GM21360 (cell line): ENCODE results near the gene FOXP1.

Experiments used
- ATAC-seq: cut with Tn5 transposase; IDR thresholded peaks from one replicate; pipeline ENCODE4 v1.9.1; 2021; ENCODE audit warnings: mild to moderate bottlenecking, moderate library complexity; ENCODE audit not compliant: unreplicated experiment

The FOXP1 gene

DNA sequence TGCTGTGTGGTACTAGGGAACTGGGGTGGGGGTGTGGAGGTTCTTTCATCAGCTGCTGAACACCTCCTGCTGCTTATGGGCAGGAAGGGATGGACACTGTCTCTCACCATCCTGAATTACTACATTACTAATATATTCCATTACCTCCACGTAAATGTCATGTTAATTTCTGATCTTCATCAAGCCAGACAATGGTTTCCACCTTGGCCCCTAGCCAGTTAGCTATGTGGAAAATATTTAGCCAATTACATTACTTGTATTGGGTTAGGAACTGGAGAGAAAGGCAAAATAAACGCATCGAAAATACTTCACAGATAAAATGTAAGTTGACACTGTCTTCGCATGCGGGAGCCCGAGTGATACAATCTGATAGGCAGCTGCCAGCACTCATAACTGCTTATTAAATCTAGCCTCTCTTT, 95.1 kb downstream of the FOXP1 start:
- no peak for ATAC-seq

DNA sequence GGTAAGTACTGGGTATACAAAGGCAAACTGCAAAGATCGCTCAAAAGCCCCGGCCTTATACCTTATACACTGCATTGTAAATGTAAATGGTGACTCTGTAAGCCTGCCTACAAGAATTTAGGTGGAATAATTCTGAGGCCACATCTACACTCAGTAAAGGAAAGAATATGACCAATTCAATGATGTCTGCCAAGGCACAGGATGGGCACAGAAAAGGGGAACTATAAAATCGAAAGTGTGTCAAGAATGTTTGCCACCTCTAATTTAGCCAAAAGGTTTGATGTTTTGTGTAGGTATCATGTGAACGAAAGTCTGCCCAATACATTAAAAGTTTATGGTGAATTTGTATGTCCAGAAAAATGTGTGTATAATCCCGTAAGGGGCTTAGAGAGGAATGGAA, 96.1 kb downstream of the FOXP1 start:
- ATAC-seq: no peak

DNA sequence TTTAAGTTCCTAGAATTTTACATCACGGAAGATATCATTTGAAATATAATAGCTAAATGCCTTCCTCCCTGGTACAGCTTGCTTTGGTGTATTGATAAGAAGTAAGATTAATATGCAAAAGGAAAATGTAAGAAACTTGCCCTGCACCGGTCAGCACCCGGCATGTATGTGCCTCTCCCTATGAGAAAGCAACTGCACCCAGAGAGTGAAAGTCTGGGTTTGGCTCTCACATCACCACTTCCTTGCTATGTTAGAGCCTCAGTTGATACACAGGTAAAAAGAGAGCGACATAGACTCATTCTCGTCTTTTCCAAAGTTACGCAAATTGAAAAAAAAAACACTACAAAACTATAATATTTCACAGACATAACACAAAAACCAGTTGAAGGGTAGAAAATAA, 96.7 kb downstream of the FOXP1 start:
- no peak for ATAC-seq

DNA sequence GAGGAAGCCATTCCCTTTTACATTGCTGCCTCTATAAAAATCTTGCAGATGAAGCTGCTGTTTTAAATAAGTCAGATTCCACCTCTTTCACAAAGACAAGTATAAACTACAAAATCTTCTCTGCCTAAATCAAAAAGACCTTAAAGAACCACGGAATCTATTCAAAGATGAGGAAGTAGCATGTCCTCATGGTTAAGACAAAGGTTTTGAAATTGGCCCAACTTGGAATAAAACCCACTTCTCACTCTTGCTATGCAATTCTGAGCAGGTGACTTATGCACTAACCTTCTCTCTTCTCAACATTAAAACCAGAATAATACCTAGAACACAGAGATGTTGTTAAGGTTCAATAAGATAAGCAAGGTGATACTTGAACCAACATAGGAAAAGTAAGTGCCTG, 97.6 kb downstream of the FOXP1 start:
- no peak for ATAC-seq

DNA sequence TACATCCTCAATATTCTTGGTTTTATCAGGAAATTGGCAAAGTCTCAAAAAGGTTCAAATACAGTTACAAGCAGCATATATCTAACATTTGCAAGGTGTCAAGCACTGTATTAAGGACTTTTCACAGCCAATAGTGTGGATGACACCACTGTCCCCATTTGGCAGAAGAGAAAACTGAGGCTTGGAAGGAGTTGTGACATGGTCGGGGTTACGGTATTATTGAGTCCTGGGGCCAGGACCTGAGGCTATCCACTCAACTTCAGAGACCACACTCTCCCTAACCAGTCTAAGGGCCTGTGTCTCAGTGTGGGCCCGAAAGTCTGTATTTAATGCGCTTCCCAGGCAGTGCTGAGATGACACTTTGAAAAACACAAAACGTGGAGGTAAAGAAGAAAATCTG, 99.1 kb downstream of the FOXP1 start:
- no peak for ATAC-seq

DNA sequence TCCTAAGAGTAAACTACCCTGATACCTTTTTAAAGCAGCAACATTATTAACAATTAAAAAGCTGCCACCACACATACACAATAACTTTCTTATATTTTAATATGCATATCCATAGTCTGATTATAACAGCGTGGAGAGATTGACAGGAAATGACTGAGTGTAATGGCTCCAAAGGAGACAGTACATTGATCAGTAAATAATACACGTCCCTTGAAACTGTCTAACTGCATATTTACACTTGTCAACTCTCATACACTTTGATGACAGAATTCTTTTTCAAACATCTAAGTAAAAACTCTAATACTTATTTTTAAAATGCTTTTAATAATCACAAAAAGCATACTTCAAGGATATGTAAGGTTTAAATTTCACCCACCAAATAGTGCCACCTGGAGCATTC, 99.5 kb downstream of the FOXP1 start:
- ATAC-seq: no peak

DNA sequence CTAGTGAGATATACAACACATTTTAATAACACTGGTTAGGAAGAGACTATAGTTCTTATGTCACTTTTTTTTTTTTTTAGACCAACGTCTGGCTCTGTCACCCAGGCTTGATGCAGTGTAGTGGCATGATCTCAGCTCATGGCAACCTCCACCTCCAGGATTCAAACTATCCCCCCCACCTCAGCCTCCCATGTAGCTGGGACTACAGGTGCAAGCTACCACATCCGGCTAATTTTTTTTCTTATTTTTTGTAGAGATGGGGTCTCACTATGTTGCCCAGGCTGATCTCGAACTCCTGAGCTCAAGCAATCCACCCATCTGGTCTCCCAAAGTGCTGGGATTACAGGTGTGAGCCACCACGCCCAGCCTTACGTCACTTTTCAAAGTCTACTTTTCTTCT, 100.8 kb downstream of the FOXP1 start:
- no peak for ATAC-seq

DNA sequence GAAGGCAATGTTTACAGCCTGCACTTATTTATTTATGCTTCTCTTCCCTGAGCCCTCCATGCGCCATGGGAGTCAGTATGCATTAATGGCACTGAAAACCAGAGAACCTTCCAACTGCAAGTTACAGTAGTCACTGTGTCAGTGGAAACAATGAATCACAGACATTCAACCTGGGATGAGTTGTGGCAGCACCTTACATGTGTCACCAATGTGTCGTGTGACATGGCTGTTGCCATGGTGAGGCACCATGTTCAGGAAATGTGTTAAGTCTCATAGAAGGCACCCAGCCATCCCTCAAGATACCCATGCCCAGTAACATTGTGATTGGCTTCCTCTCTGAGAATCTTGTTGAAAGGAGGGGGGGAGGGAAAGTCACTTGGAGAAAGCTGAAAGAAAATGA, 105.0 kb downstream of the FOXP1 start:
- no peak for ATAC-seq

DNA sequence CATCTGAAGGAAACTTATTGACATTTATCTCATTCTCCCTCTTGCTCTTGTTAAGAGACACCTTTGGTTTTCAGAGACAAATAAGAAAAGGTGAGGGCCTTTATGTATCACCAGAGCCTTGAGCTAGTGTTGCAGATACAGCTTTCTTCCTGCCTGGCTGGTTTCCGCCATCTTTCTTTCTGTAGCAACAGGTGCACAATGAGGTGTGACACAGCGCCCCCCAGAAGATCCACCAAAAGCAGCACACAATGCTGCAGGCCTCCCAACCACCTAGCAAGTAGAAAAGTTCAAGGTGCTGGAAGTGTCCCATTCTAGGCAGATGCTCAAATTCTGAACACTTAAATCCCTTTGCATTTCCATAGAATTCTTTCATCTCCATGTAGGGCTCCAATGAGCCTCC, 106.6 kb downstream of the FOXP1 start:
- ATAC-seq: no peak

DNA sequence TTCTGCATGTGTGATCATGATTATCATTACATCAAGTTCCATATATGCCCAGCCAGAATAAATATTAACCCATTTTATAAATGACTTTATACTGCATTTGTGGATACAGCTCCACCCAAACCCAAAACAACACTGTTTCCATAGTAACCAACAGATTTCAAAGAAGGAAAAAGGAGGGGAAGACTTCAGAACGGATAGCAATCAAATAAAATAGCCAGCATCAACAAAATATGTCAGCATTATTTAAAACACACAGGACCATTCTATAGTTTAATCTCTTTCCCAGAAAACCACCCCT, 114.4 kb downstream of the FOXP1 start:
- ATAC-seq: no peak

DNA sequence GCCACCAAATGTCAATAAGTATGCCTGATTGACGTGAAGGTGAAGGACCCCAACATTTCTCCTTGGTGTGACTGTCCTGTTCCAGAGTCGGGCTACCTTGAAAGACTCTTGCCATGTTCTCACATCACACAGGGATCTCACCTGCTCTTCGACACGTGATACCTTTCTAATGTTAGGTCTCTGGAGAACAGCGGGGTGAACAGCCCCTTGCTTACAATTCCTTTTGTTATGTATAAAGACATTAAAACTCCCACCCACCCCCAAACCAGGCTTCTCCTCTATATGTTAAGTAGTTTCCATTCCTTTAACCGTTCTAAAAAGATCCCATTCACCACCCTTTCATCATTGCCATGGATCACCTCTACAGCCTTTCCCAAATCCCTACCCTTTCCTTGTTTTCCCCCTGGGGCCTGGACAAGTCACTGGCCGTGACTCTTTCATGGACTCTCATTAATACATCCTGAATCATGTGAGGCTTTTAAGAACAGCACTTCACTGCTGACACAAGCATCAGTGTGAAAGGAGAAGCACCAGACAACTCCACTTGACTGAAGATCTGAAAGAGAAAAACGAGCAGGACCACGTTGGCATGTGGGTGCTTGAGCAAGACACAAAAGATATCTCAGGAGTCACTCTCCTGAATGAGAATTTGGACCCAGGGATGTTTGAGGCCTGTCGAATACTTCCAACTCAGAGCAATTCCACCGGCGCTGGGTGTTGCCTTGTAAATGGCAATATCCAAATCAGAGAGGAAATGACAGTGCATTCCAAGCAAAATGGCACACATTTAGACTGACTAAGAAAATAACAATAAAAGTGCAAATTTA, 115.0 kb downstream of the FOXP1 start:
- no peak for ATAC-seq

DNA sequence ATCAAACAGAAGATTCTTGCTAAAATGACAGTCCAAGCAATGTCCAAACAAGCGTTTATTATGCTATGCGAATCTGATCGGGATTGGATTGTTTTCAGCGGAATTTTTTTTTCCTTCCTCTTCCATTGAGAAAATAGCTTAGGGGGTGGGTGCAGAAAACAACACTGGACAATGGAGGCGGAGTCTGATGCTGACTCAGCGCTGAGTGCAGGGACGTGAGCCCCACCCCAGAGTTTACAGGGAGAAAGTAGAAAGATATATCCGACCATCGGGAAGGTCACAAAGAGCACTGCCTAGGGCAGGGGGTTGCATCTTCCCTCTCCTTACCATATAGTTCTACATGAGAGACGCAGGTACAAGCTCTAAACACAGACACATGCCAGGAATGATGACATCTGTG, 117.0 kb downstream of the FOXP1 start:
- no peak for ATAC-seq

DNA sequence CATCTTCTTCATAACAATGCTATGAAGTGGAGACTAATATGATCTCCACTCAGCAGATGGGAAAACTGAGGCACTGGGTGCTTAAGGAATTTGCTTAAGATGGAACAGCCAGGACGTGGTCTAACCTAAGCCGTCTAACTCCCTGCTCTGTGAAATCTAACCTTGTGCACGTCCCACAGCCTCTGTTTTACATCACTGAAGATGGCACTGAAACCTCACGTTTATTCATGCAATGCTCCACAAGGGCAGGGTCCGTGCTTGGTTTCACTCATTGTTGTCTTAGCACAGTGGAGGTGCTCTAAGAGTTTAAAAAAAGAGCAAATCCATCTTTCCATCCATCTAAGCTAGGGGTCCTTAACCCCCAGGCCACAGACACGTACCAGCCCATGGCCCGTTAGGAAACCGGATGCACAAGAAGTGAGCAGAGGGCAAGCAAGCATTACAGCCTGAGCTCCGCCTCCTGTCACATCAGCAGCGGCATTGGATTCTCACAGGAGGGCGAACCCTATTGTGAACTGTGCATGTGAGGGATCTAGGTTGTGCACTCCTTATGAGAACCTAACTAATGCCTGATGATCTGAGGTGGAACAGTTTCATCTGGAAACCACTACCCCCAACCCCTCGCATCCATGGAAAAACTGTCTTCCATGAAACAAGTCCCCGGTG, 118.0 kb downstream of the FOXP1 start:
- ATAC-seq: no peak

DNA sequence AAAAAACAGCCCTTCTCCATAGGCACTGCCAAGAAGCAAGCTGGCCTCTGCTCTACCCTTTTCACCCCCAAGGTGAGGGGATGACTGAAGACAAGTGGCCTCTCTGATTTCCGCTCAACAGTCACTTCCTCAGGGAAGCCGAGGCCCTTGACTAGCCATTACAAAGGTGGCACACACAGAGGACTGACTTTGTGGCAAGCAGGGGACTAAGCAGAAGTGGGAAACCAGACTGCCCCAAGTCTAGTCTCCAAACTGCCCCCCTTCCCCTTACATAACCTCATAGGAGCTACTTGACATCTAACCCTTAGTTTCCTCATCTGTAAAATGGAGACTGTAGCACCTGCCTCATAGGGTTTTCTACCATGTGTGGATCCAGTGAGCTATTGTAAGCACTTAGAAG, 118.9 kb downstream of the FOXP1 start:
- ATAC-seq: no peak

DNA sequence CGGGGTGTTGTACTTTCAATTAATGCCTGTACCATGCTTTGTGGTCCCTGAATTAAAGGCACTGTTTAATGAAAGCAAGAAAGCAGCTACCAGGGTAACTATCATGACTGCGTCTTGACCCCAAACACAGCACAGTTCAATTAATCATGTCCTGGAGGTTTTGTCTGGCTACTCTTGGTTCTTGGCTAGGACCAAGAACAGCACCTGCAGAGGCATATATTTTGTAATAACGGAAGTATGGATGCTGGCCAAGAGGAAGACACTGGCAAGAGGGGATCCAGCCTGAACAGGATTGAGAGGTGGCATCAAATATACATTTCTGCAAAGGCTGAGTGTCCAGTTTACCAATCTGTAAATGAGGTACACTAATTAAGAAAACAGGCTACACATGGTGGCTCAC, 119.9 kb downstream of the FOXP1 start:
- ATAC-seq: no peak

DNA sequence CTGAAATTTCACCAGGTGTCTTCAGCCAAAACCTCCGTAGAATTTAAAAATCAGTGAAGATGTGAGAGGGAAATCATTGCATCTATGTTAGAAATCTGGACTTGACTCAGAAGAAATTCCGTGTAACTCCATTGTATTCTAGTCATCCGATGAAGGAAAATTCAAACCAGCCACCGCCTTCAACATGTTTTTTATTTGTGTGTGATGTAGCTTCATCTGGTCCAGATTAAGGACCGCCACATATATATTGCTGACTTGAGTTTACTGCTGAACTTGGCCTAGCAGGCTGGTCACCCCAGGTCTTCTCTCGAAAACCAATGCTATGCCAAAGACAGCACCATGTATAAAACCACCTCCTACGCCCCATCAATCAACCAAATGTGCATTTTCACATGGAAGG, 120.9 kb downstream of the FOXP1 start:
- no peak for ATAC-seq

DNA sequence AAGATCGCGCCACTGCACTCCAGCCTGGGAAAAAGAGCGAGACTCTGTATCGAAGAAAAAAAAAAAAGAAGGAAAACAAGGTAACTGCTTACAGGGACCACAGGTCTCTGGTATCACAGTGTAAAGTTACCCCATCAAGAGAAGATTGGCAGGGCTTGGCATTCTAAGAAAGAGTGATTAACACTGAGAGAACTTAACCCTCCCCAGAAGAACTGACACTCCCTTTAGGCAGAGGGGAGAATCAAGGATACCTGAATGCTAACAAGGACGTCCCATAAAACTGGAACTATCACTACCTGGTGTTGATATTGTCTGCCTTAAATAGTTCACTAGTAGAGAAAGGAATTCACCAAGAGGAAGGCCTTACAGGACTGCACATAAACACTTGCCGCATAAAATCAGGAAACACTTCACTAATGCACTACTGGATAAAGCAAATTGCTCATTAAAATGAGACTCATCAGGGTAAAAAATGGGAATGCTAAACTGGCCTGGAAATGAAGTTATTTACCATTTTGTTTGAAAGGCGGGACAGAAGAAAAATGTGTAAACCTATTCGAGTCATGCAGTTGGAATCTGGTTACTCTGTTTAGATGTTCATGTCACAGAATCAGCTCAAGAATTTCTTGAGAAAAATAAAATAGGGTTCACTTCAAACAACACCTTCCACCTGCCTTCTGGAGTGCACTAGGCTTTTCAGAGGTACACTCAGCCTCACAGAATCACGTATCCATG, 121.6 kb downstream of the FOXP1 start:
- no peak for ATAC-seq

DNA sequence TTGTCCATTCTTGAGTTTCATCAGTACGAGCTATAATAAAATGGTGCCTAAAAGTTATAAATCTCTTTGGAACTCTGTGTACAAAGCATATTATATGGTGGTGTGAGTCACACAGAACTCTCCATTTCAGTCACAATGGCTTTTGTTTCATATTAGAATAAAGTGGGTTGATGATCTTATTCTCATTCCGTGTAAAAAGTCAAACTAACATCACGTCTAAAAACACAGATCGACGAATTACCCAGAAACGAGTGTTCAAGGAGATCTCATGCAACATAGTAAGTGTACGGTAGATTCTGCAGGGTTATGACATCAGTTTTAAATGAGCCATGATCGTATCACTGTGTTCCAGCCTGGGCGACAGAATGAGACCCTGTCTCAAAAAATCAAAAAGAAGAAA, 122.4 kb downstream of the FOXP1 start:
- no peak for ATAC-seq

DNA sequence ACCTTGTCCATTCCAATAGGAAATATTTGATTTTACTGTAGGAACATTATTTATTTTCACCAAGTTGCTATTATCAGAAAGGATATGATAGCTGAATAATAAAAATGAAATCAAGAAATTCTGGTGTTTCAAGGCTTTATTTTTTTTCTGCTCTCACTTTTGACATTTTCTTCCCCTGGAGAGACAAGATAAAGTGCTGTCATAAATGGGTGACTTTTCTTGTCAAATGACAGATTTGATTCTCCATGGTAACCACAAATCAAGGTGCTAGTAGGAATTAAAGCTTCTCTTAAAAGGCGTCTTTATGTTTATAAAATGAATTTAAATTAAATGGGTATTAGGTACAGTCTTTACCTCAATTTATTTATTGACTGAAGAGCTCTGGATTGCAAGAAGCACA, 124.6 kb downstream of the FOXP1 start:
- ATAC-seq: no peak

DNA sequence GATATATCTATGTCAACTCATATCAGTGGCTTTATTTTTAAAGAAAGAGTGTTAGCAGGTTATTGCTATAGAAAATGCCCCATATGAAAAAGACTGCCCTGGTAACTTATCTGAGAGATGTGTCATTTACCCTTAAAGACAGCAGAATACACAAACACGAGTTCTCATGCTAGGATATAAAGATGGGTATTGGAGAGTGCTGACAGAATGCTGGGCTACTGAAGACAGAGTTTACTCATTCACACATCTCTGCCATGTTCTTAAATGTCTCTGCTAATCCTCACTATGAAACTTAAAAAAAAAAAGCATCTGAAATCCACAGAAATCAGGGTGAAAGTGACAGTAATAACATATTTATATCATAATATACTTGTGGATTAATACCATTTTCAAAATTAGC, 126.7 kb downstream of the FOXP1 start:
- no peak for ATAC-seq

DNA sequence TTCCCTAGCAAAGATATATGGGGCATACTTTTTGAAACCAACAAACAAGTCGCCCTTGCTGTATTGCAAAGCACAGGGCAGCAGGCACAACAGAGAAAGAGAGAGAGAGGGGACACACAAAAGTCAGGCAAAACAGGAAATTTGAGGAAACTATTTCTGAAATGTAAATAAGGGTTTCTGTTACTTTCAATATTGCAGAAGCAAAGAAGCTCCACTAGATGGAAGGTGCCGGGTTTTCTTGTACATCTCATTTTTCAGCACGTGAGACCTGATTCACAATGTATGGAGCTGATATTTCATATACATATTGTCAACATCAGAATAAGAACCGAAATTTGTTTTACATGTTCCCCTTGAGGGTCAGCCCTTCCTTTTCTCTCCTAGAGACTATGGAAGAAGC, 127.4 kb downstream of the FOXP1 start:
- no peak for ATAC-seq
